GM12878 (cell line): ENCODE results near the gene PC. TPM values are rescaled to one million over a fixed set of nuclear protein-coding genes. Genes with fewer than 3 reads are reported as not detected.

Source experiments
- JUNB ChIP-seq: IDR thresholded peaks from 2 replicates; pipeline ENCODE4 v1.6.1; 2016; ENCODE audit warnings: antibody characterized with exemption, mild to moderate bottlenecking
- MTA2 ChIP-seq: fragments of 450-650 bp; IDR thresholded peaks from 2 replicates; pipeline ENCODE4 v1.6.1; 2016; ENCODE audit warnings: low read depth, mild to moderate bottlenecking, moderate library complexity
- POU2F2 ChIP-seq: IDR thresholded peaks from 3 replicates; pipeline ENCODE4 v1.6.1; 2011; ENCODE audit warnings: low read depth, mild to moderate bottlenecking, low read length, borderline replicate concordance
- YBX1 ChIP-seq: fragments of 450-650 bp; IDR thresholded peaks from 2 replicates; pipeline ENCODE4 v1.6.1; 2016; ENCODE audit warnings: antibody characterized with exemption
- YY1 ChIP-seq: IDR thresholded peaks from 2 replicates; pipeline ENCODE4 v1.6.1; 2011; ENCODE audit warnings: low read depth, mild to moderate bottlenecking, low read length
- polyA plus RNA-seq, 11 experiments: library from polyadenylated mRNA; depleted of rRNA in 4 of 11; unstranded in 6 of 11; stranded (reverse) in 5 of 11; fragments of >200 nt; fragmentation: Nextera tagmentation in 4 of 11; fragmentation: Illumina TruSeq in 1 of 11; extraction: Ambion mirVana in 4 of 11; extraction: Trizol in 1 of 11; gene quantifications; 1 replicate in 1 of 11; 2 replicates in 10 of 11; pipeline versions ENCODE4 v1.2.1 to v1.2.3, GENCODE V29; 2011 to 2016; ENCODE audit warnings: inconsistent platforms in 2 of 11, missing spikeins in 2 of 11, low read depth in 1 of 11
- total RNA-seq, 4 experiments: library from RNA; depleted of rRNA in 3 of 4; stranded (reverse); fragments of >200 nt in 3 of 4; fragmentation: Illumina TruSeq in 1 of 4; extraction: Trizol in 1 of 4; gene quantifications; 2 replicates each; pipeline versions ENCODE4 v1.2.1 to v1.2.3, GENCODE V29; 2013 to 2021
- TF ChIP-seq, protein P1 (sequence below), 3 experiments: IDR thresholded peaks in 2 of 3; conservative IDR thresholded peaks in 1 of 3; 2 replicates each; pipeline ENCODE4 v1.5.1; 2011; ENCODE audit warnings: low read depth in 3 of 3, low read length in 3 of 3, mild to moderate bottlenecking in 3 of 3, control low read depth in 2 of 3, moderate library complexity in 2 of 3, inconsistent platforms in 1 of 3, mixed read lengths in 1 of 3; ENCODE audit not compliant: control insufficient read depth in 2 of 3, insufficient read depth in 1 of 3; ENCODE audit errors: extremely low read depth in 1 of 3
- TF ChIP-seq, protein P2 (sequence below): fragments of 450-650 bp; IDR thresholded peaks from 2 replicates; pipeline ENCODE4 v1.6.1; 2016; ENCODE audit warnings: mild to moderate bottlenecking, moderate library complexity, borderline replicate concordance

PC gene
- total and polyA plus RNA-seq, 10 of the 15 experiments (the other 5 are each of a cell fraction or from before 2014, with no cell fraction given), result 0.22 to 10.3 (median 4.5) TPM

DNA sequence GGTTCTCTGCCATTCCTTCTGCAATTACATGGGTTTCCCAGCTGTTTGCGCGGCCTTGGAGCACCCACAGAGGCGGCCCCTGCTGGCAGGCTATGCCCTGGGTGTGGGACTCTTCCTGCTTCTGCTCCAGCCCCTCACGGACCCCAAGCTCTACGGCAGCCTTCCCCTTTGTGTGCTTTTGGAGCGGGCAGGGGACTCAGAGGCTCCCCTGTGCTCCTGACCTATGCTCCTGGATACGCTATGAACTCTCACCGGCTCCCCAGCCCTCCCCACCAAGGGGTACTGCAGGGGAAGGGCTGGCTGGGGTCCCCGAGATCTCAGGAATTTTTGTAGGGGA is 112.3 kb downstream of the PC start (continued):
- TF ChIP-seq, protein P1, sequence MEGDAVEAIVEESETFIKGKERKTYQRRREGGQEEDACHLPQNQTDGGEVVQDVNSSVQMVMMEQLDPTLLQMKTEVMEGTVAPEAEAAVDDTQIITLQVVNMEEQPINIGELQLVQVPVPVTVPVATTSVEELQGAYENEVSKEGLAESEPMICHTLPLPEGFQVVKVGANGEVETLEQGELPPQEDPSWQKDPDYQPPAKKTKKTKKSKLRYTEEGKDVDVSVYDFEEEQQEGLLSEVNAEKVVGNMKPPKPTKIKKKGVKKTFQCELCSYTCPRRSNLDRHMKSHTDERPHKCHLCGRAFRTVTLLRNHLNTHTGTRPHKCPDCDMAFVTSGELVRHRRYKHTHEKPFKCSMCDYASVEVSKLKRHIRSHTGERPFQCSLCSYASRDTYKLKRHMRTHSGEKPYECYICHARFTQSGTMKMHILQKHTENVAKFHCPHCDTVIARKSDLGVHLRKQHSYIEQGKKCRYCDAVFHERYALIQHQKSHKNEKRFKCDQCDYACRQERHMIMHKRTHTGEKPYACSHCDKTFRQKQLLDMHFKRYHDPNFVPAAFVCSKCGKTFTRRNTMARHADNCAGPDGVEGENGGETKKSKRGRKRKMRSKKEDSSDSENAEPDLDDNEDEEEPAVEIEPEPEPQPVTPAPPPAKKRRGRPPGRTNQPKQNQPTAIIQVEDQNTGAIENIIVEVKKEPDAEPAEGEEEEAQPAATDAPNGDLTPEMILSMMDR (IDR thresholded peaks at IDR 0.05 in 2 of 3, conservative IDR thresholded peaks at IDR 0.05 in 1 of 3; ENCODE audit: control insufficient read depth in 2 of 3, extremely low read depth in 1 of 3, insufficient read depth in 1 of 3, low read depth in 3 of 3, low read length in 3 of 3), result no peak
- no peak for TF ChIP-seq POU2F2
- TF ChIP-seq JUNB, result no peak
- TF ChIP-seq, protein P2, sequence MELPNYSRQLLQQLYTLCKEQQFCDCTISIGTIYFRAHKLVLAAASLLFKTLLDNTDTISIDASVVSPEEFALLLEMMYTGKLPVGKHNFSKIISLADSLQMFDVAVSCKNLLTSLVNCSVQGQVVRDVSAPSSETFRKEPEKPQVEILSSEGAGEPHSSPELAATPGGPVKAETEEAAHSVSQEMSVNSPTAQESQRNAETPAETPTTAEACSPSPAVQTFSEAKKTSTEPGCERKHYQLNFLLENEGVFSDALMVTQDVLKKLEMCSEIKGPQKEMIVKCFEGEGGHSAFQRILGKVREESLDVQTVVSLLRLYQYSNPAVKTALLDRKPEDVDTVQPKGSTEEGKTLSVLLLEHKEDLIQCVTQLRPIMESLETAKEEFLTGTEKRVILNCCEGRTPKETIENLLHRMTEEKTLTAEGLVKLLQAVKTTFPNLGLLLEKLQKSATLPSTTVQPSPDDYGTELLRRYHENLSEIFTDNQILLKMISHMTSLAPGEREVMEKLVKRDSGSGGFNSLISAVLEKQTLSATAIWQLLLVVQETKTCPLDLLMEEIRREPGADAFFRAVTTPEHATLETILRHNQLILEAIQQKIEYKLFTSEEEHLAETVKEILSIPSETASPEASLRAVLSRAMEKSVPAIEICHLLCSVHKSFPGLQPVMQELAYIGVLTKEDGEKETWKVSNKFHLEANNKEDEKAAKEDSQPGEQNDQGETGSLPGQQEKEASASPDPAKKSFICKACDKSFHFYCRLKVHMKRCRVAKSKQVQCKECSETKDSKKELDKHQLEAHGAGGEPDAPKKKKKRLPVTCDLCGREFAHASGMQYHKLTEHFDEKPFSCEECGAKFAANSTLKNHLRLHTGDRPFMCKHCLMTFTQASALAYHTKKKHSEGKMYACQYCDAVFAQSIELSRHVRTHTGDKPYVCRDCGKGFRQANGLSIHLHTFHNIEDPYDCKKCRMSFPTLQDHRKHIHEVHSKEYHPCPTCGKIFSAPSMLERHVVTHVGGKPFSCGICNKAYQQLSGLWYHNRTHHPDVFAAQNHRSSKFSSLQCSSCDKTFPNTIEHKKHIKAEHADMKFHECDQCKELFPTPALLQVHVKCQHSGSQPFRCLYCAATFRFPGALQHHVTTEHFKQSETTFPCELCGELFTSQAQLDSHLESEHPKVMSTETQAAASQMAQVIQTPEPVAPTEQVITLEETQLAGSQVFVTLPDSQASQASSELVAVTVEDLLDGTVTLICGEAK, result no peak
- no peak for TF ChIP-seq MTA2
- TF ChIP-seq YY1, result no peak
- TF ChIP-seq YBX1, result no peak
